ENCODE measurements around the gene MBTPS1.

- TF ChIP-seq, protein P1, sequence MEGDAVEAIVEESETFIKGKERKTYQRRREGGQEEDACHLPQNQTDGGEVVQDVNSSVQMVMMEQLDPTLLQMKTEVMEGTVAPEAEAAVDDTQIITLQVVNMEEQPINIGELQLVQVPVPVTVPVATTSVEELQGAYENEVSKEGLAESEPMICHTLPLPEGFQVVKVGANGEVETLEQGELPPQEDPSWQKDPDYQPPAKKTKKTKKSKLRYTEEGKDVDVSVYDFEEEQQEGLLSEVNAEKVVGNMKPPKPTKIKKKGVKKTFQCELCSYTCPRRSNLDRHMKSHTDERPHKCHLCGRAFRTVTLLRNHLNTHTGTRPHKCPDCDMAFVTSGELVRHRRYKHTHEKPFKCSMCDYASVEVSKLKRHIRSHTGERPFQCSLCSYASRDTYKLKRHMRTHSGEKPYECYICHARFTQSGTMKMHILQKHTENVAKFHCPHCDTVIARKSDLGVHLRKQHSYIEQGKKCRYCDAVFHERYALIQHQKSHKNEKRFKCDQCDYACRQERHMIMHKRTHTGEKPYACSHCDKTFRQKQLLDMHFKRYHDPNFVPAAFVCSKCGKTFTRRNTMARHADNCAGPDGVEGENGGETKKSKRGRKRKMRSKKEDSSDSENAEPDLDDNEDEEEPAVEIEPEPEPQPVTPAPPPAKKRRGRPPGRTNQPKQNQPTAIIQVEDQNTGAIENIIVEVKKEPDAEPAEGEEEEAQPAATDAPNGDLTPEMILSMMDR (IDR thresholded peaks at IDR 0.05; ENCODE audit: low read length): no peak
- TF ChIP-seq EZH2 (IDR thresholded peaks at IDR 0.05; ENCODE audit: borderline replicate concordance, low read length): no peak
Observed at GRCh38 chr16:84063980-84064379, 52.8 kb downstream of the MBTPS1 start.

Measured in OCI-LY1 (cell line).